Prostate gland (tissue), 2 donors: Measurements from ENCODE around the gene DSCAML1.

Experiments used
- POLR2AphosphoS5 ChIP-seq: sonication (generic); formaldehyde crosslinking; IDR thresholded peaks from one replicate; pipeline ENCODE4 v1.6.1; 2017; ENCODE audit warnings: antibody characterized with exemption
- TF ChIP-seq, protein P1 (sequence below), 4 experiments: fragments of 200-600 bp in 2 of 4; fragments of 450-650 bp in 2 of 4; sonication (generic) in 2 of 4; IDR thresholded peaks; 1 replicate in 3 of 4; 2 replicates in 1 of 4; pipeline ENCODE4 v1.5.1; 2016 to 2019; ENCODE audit warnings: antibody characterized with exemption in 4 of 4, mild to moderate bottlenecking in 2 of 4, moderate library complexity in 2 of 4

DNA sequence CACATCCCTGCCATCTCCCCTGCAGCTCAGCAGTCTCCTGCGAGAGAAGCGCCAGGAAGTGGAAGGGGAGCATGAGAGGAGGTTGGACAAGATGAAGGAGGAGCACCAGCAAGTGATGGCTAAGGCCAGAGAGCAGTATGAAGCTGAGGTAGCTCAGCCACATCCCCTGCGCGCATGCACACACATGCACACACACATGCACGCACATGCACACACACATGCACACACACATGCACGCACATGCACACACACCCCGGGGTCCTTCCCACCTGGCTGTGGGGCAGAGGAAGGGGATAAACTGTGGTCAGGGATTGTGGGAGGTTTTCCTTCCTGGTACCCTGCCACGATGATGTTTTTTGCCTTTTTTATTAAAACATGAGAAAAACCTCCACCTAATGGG is 404.0 kb downstream of the DSCAML1 start:
- TF ChIP-seq, protein P1, sequence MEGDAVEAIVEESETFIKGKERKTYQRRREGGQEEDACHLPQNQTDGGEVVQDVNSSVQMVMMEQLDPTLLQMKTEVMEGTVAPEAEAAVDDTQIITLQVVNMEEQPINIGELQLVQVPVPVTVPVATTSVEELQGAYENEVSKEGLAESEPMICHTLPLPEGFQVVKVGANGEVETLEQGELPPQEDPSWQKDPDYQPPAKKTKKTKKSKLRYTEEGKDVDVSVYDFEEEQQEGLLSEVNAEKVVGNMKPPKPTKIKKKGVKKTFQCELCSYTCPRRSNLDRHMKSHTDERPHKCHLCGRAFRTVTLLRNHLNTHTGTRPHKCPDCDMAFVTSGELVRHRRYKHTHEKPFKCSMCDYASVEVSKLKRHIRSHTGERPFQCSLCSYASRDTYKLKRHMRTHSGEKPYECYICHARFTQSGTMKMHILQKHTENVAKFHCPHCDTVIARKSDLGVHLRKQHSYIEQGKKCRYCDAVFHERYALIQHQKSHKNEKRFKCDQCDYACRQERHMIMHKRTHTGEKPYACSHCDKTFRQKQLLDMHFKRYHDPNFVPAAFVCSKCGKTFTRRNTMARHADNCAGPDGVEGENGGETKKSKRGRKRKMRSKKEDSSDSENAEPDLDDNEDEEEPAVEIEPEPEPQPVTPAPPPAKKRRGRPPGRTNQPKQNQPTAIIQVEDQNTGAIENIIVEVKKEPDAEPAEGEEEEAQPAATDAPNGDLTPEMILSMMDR (IDR thresholded peaks at IDR 0.05): no peak
- no peak for TF ChIP-seq POLR2AphosphoS5
